NCI-H345 (cell line): ENCODE results near the gene IL1RN.

ENCODE experiments used
- DNase-seq: peaks from one replicate; lab custom pipeline; 2025; lab: John Stamatoyannopoulos, UW

IL1RN gene

GRCh38 chr2:113157118-113157896 lies 29.9 kb downstream of the IL1RN start:
- peak; percentile 49 for DNase-seq

GRCh38 chr2:113157897-113158753 lies 30.7 kb downstream of the IL1RN start:
- no peak for DNase-seq

GRCh38 chr2:113158884-113159553 lies 31.6 kb downstream of the IL1RN start:
- DNase-seq, result no peak

GRCh38 chr2:113160248-113160647 lies 32.9 kb downstream of the IL1RN start:
- no peak for DNase-seq

GRCh38 chr2:113160962-113161361 lies 33.6 kb downstream of the IL1RN start:
- no peak for DNase-seq

GRCh38 chr2:113162173-113162572 lies 34.8 kb downstream of the IL1RN start:
- DNase-seq, result no peak

GRCh38 chr2:113162869-113163268 lies 35.5 kb downstream of the IL1RN start:
- DNase-seq, result no peak

GRCh38 chr2:113164215-113164929 lies 37.0 kb downstream of the IL1RN start:
- no peak for DNase-seq

GRCh38 chr2:113164930-113165585 lies 37.7 kb downstream of the IL1RN start:
- DNase-seq, result no peak

- DNase-seq, result no peak
These were observed 38.8 kb downstream of the IL1RN start for GRCh38 chr2:113166187-113166645.

GRCh38 chr2:113167115-113167932 lies 39.9 kb downstream of the IL1RN start:
- DNase-seq, result no peak

GRCh38 chr2:113167962-113168340 lies 40.6 kb downstream of the IL1RN start:
- DNase-seq, result no peak

- no peak for DNase-seq
These were observed 41.7 kb downstream of the IL1RN start for GRCh38 chr2:113169002-113169530.

- no peak for DNase-seq
These were observed 42.2 kb downstream of the IL1RN start for GRCh38 chr2:113169586-113169985.

- DNase-seq, result no peak
These were observed 44.1 kb downstream of the IL1RN start for GRCh38 chr2:113171334-113172075.

- DNase-seq, result no peak
These were observed 45.5 kb downstream of the IL1RN start for GRCh38 chr2:113172721-113173541.

GRCh38 chr2:113173542-113174375 lies 46.4 kb downstream of the IL1RN start, which contains the start of gene PSD4:
Gene PSD4, plus strand, starts transcription at chr2:113173971. Its CDS starts 8,486 bp downstream, at chr2:113182457.
- DNase-seq, result no peak

- no peak for DNase-seq
These were observed 47.0 kb downstream of the IL1RN start for GRCh38 chr2:113174376-113174750.
